ENCODE results near the gene DLK2.
"Not testable (repeated sequence)": the region's sequence is repeated elsewhere in the genome, so short reads cannot be mapped to it uniquely, and the experiment has no call there.

The DLK2 gene

DNA sequence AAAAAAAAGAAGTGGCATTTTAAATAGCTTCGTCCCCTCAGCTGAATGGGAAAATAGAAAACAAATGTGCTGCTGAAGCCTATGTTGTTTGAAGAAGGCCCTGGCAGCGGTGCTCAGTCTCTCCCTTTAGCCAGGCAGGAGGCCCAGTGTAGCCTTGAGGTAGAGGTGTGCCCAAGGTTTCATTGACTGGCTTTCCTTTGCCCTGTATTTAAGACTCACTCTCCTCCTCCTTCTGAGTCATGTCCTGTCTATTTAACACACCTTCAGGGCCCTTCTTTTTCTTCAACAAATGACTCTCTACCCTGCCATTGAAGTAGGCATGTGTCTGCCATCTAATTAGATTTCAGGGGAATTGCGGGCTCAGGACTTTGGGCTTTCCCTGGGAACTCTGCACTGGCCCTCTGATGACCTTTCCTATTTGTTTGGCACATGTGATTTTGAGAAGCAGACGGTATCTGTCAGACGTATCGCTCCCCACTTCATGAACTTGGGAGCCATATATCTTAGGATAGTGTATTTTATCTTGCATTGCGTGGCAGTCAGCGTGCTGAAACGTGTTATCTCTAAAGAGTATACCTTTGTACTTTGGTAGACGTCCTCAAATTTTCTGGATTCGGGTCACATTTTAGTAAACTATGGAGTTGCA is 26.4 kb upstream of the DLK2 start:
- DNase-seq (ENCODE audit: low spot score) = no peak

DNA sequence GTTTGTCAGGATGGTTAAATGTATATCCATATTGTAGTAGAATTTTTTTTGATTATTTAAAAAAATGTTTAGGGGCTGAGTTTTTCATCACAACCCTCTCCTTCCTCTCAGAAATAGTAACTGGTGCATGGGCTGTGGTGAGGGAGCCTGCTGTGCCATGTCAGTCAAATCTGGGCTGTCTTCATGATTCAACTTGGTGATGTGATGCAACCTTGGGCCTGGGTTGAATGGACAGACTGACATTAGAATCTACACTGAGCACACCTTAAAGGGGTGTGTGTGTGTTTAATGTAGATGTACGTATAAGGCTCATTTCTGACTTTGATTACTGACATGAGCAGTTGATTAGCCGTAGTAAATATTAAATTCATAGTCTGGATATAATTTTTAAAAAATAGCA is 25.7 kb upstream of the DLK2 start:
- no peak for DNase-seq (ENCODE audit: low spot score)

DNA sequence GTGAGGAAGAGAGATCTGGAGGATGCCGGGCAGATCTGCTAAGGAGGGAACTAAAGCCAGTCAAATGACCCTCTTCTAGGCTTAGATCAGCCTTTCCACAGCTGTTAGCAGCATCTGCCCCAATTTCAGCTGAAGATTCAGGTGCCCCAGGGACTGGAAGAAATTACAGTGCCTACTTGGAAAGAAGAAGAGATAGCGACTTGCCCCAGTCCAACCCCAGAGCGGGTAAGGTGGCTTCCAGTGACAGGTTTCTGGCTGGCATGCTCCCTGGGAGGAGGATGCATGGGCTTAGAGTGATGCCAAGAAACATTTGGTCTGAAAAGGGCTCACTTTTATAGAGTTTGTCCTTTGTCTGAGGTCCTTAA is 22.6 kb upstream of the DLK2 start:
- no peak for DNase-seq (ENCODE audit: low spot score)

DNA sequence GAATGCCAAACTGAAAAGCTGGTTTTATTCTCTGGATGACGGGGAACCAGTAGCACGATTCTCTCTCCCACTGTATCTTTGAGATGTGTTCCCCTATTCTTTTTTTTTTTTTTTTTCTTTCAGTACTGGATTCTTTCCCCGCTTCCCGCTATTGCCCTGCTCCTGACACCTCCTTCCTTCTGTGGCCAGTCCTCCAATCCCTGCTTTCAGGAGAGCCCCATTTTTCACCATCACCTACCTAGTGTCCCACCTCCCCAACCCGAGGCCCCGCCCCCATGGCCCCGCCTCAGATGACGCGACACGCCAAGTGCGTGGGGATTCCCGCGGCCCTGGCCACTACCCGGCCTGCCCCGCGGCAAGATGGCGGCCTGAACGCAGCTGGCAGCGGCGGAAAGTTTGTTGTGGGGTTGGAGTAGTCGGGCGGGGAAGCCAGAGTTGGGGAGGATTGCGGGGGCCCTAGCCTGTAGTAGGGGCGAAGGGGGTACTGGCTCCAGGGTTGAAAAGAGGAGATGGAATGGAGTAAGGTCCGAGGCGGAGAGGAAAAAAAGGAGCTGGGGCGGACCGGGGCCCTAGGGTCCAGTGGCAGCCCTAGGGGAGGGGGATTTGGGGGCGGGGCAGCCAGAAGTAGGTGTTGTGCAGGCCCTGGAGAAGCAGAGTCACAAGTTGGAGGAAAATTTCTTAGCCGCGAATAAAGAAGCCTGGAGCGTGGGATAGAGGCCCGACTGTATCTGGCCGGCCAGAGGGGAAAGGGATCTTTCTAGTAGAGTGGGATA is 22.1 kb upstream of the DLK2 start, which contains the start of gene TJAP1:
Gene TJAP1 (plus strand): TSS at position 336 of the 773 bp plus-strand sequence. CDS start 21,432 bp downstream, outside the sequence.
- peak; percentile 98 for DNase-seq (ENCODE audit: low spot score)

DNA sequence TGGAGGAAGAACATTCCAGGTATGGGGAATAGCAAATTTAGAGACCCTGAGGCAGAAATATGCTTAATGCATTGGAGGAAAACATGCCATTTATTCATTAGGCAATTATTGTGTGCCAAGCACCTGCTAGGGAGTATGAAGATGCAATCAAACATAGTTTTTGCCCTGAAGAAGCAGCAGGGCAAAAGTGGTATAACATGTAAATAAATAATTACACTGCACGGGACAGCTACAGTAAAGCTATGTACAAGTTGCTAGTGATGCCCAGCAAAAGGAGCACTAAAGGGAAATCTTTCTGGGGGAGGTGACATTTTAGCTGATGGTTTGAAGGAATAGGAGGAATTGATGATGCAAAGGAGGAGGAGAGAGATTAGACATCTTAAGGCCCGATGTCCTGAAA is 21.4 kb upstream of the DLK2 start:
- DNase-seq (ENCODE audit: low spot score) = no peak

DNA sequence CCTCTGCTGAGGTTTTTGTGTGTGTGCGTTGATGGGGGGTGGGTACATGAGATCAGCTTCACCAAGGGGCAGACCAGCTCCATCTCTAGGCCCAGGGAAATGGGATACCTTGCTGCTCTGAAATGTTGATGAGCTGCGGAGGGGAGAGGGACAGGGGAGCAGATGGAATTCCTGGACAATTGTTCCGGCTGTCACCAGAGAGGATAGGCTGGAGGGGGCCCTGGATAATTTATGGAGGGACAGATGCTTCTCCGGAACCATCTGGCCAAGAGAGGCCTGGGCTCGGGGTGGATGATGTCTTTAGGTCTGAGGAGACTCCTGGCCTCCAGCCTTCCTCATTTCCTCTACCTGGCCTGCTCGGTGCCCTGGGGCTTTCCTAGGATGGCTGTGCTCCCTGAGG is 20.2 kb upstream of the DLK2 start:
- DNase-seq (ENCODE audit: low spot score) = no peak

DNA sequence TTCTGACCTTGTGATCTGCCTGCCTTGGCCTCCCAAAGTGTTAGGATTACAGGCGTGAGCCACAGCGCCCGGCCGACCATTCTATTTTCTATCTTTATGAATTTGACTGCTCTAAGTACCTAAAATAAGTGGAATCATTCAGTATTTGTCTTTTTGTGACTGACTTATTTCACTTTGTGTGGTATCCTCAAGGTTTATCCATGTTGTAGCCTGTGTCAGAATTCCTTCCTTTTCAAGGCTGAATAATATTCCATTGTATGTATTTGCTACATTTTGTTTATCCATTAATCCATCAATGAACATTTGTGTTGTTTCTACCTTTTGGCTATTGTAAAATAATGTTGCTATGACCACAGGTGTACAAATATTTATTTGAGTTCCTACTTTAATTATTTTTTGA is 17.2 kb upstream of the DLK2 start:
- no peak for DNase-seq (ENCODE audit: low spot score)

DNA sequence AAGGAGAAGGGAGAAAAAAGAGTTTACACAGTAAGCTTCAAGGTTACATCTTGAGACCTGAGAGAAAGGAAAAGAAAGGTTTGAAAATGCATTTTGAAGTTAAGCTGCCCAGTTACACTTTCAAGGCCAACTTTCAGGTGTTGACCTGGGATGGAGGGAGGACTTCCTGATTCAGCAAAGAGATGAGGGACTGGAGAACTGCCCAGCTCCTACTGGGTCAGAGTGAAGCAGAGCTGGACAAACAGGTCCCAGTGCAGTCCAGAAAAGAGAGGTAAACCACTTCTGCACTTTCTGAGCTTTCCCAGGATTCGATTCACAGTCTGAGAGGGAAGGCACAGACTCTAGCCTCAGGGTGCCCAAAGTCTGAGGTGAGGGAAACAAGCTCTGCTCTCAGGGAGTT is 16.1 kb upstream of the DLK2 start:
- DNase-seq (ENCODE audit: low spot score) = no peak

DNA sequence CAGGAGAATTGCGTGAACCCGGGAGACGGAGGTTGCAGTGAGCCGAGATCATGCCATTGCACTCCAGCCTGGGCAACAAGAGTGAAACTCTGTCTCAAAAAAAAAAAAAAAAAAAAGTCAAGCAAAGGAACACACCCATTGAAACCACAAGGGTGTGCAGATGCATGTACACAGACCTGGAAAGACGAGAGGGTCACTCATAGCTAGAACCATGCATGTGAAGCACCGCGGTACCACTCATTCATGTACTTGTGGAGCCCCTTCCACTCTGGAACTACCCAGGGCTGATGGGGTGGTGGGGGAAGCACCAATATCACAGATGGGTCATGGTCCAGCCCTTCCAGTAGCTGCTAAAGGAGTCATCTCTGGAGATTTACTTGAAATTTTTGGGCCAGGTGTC is 14.6 kb upstream of the DLK2 start:
- DNase-seq (ENCODE audit: low spot score) = no peak

DNA sequence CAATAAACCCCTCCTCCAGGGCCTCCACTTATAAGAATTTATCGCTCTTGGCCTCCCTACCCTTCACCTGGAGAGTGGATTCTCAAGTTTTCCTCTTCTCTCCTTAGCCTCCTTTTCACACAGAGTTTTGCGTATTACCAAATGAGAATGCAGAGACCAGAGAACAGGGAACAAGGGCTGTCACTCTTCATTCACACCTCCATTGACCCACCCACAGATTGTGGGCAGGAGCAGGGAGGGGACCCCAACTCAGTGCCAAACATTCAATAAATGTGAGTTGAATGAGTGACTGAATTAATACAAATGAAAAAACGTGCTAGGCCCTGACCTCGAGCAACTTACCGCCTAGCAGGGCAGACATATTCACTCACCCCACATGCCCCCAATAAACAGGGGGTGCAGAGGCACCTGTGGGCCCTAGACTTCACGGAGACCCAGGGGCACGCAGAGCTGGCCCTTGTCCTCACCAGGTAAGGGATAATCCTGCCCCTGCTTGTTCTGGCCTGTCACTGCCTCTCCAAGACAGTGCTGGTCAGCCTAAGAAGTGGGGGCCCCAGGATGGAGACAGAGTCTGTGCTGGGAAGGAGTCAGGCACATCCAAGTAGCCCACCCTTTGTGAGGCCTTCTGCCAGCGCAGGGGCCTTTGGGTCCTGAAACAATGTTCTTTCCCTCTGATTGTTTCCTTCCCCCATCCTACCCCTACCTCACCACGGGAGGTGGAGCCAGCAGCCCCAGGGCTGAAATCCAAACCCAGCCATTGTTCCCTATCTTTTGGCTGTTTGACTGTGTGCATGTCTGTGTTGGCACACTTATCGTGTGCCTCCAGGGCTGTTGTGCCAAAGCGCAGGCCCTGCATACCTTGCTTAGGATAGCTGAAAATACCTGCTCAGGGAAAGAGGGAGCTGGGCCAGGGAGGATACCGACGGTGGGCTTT is 13.7 kb upstream of the DLK2 start:
- no peak for DNase-seq (ENCODE audit: low spot score)

DNA sequence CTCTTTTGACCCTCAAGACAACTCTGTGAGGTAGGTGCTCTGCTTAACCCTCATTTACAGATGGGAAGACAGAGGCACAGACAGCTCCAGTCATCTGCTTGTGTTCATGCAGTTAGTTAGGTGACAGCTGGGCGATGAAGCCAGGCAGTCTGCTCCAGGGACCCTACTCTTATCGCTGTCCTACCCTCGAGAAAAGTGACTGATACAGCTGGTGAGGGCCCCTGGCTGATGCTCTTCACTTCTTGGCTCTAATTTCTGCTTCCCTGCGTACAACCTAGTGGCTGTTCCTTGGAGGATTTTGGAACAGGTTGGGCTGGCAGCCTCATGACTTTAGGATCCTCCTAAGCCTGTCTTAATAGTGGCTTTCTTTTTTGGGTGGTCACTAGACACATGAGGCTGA is 12.9 kb upstream of the DLK2 start:
- DNase-seq (ENCODE audit: low spot score) = no peak

DNA sequence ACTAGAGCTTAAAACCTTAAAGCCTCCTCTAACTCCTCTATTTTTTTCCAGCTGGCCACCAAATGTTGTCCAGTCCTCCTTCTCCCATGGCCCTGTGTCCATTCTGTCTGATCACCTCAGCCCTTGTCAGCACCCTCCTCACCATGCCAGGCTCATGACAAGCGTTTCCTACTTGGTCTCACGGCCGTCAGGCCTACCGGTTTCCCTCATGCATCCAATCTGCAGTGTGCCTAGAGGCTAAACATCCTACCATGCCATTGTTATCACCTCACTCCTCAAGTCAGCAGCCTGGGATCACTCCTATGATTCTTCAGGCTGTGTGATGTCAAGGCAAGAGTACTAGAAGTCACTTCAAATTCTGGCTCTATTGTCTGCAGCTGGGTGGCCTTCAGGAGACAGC is 12.4 kb upstream of the DLK2 start:
- no peak for DNase-seq (ENCODE audit: low spot score)

DNA sequence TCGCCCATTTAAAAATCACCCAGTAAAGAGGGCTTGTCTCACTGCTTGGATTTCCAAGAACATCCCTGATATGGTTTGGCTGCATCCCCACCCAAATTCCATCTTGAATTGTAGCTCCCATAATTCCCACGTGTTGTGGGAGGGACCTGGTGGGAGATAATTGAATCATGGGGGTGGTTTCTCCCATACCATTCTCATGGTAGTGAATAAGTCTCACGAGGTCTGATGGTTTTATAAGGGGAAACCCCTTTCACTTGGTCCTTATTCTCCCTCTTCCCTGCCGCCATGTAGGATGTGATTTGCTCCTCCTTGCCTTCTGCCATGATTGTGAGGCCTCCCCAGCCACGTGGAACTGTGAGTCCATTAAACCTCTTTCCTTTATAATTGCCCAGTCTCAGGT is 11.9 kb upstream of the DLK2 start:
- DNase-seq (ENCODE audit: low spot score) = not testable (repeated sequence)

DNA sequence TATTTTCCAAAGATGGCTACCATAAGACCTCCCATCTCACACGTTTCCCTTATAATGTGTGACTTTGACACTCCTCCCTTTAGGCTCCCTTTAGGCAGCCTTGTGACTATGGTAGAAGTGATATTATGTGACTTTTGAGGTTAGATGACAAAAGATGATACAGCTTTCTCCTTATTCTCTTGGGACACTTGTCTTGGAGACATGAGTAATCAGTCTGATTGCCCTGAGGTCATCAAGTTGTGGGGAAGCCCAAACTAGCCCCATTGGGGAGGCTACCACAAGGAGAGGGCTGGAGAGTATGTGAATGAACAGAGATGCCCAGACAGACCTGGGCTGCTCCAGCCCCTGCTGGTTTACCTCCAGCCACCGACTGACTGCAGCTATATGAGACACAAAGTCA is 10.6 kb upstream of the DLK2 start:
- DNase-seq (ENCODE audit: low spot score) = no peak

DNA sequence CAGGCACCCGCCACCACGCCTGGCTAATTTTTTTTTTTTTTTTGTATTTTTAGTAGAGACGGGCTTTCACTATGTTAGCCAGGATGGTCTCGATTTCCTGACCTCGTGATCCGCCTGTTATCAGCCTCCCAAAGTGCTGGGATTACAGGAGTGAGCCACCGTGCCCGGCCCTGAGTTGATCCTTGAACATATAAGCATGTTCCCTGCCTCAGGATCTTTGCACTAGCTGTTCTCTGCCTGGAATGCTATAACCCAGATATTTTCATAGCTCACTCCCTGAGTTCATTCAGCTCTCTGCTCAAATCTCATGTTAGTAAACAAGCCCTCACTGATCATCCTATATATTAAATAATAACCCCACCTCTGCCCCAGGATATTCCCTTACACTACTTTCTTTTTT is 9.0 kb upstream of the DLK2 start:
- DNase-seq (ENCODE audit: low spot score) = no peak

DNA sequence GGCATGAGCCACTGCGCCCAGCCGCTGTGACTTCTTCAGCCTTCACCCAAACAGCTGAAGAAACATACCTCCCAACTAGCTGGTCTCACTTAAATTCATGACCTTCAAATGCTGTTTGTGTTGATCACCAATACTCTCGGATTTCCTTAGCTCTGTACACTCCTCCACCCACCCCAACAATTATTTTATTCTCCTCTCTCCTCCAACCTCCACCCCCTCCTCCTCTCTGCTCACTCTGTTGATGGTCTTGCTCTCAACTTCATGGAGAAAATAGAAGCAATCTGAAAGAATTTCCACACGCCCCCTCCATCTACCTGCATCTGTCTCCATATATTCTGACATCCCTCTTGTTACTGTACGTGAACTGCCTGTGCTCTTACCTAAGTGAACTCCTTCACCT is 6.6 kb upstream of the DLK2 start:
- DNase-seq (ENCODE audit: low spot score) = no peak

DNA sequence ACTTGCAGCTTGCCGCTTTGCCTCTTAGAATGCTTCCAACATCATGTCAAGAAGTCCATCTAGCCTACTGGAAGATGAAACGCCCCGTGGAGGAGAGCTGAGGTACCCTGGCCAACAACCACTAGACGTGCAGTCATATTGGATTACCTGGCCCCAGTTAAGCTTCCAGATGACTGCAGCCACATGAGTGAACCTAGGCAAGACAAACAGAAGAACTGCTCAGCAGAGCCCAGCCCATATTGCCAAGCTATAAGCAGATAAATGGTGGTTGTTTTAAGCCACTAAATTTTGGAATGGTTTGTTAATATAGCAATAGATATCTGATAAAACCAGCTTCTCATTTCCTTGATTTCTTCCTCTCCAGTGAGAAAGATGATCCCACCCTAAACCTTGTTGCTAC is 4.7 kb upstream of the DLK2 start:
- DNase-seq (ENCODE audit: low spot score) = no peak

DNA sequence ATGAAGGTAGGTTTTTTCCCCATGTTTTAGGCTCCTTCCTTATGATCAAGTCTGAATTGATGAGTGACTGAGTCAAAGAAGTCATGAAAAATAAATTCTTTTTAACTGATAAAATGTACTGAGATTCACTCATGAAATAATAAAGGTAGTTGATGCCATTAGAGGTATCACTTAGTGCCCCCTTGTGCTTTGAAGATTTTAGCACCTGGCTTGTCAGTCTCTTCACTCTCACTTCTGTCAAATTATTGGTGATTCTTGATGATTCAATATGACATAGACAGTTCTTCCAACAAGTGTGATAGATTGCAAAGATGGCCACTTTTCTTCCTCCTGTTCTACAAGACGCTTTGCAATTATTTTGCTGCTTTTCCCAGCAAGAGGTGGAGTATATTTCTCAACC is 4.2 kb upstream of the DLK2 start:
- DNase-seq (ENCODE audit: low spot score) = no peak

DNA sequence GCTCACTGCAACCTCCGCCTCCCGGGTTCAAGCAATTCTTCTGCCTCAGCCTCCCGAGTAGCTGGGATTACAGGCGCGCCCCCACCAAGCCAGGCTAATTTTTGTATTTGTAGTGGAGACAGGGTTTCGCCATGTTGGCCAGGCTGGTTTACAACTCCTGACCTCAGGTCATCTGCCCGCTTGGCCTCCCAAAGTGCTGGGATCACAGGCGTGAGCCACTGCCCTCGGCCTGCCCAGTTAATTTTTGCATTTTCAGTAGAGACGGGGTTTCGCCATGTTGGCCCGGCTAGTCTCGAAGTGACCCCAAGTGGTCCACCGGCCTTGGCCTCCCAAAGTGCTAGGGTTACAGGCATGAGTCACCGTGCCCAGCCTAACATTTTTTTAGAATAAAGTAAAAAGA is 2.8 kb upstream of the DLK2 start:
- DNase-seq (ENCODE audit: low spot score) = not testable (repeated sequence)

DNA sequence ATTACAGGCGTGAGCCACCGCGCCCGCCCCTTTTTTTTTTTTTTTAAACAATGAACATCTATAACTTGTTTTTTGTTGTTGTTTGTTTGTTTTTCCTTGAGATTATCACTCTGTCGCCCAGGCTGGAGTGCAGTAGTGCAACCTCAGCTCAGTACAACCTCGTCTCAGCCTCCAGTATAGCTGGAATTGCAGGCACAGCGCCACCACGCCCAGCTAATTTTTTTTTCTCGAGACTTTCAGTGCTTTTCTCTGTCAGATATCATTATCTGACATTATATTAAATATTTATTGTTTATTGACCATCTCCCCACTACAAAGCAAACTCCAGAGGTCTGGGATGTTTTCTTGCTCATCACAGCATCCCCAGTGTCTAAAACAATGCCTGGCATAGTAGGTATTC is 2.3 kb upstream of the DLK2 start:
- no peak for DNase-seq (ENCODE audit: low spot score)

DNA sequence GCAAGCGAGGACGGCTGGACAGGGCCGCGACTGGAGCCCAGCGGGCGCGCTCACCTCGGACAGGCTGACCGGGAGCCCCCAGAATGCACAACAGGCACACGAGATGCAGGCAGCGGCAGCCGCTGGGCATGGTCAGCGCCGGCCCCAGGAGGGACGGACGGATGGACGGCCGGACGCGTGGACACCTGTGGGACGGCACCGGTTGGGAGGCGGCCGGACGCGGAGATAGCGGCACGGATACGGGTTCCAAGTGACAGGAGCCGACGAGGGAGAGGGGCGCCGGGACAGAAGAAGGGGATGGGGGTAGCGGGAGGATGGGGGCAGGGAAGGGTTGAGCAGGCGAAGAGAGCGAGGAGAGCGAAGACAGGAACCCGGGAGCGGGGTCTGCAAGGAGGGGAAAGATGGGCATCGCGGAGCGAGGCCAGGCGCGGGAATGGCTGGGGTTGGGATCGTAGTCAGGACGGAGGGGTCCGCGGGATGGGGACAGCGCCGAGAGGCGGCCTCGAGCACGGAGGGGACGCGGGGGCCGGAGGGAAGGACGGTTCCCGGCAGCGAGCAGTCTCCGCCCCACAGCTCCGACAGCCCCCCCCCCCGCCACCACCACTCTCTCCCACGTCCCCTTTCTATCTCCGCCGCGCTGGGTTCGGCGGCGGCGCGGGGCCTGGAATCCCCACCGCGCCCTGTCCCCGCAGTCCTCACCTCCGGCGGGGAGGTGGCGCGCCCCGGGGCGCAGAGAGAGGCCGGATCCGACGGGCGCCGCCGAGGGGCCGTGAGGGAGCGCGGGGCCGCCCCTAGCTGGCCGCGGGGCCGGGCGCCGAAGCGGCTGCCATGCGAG is 435 bp downstream of the DLK2 start:
- DNase-seq (ENCODE audit: low spot score) = no peak

DNA sequence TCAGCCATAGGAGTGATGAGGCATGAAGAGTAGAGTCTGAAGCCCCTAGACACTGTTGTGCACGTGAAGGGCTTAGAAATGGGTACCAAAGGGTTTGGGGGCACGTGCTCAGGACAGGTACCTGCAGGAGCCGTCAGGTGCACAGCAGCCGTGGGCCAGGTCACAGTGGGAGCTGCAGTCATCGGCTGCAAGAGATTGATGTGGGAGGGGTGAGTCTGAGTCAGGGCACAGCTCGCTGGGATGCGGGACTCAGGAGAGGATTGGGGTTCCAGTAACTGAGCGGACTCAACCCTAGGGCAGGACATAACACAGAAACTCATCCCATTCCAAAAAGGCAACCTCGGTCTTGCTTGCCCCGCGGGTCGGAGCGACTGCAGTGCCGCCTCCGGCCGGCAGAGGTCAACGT is 1.1 kb downstream of the DLK2 start:
- peak; percentile 86 for DNase-seq (ENCODE audit: low spot score)
